Measurements from ENCODE around the gene PTPN9. TPM values are rescaled to one million over a fixed set of nuclear protein-coding genes. Genes with fewer than 3 reads are reported as not detected.
"Not testable (repeated sequence)": the region's sequence is repeated elsewhere in the genome, so short reads cannot be mapped to it uniquely, and the experiment has no call there.

PTPN9 gene
- total RNA-seq, 8 experiments from 2014 or later, result 15.4 to 36.8 (median 20.6) TPM

GRCh38 chr15:75480463-75480862, 98.7 kb downstream of the PTPN9 start:
- in situ Hi-C loops (cut with MboI; ENCODE audit: low pct_unique_long_range_greater_than_20kb in 2 of 9, low sequenced_read_pairs in 9 of 9, unreplicated experiment in 9 of 9); H3K27ac ChIP-seq; ATAC-seq (replicated peaks in 6 of 8); H3K4me1 ChIP-seq (replicated peaks in 1 of 2); H3K4me3 ChIP-seq: not testable (repeated sequence)
- 100% methylated on average over 2 to 3 of the region's 54 CpGs; no CpG with 5 or more reads in 8 of the 10 experiments for WGBS, 10 experiments

- Histone ChIP-seq H3K4me1 (replicated peaks in 1 of 2) (no peaks in the 10 kb centered on the region), H3K27ac (no peak overlapping the region), H3K4me3 (no peak overlapping the region)
- no peak for ATAC-seq (replicated peaks in 6 of 8)
- in situ Hi-C loops (cut with MboI; ENCODE audit: low pct_unique_long_range_greater_than_20kb in 2 of 9, low sequenced_read_pairs in 9 of 9, unreplicated experiment in 9 of 9), result no loop called here
- 75 to 100% (median 100%) methylated on average over 1 to 2 of the region's 2 CpGs; no CpG with 5 or more reads in 2 of the 10 experiments for WGBS, 10 experiments
Observed at GRCh38 chr15:75479670-75480069, 99.4 kb downstream of the PTPN9 start.

- WGBS, 10 experiments, result 80 to 100% (median 100%) methylated on average over 1 to 5 of the region's 5 CpGs; no CpG with 5 or more reads in 1 of the 10 experiments
- in situ Hi-C loops (cut with MboI; ENCODE audit: low pct_unique_long_range_greater_than_20kb in 2 of 9, low sequenced_read_pairs in 9 of 9, unreplicated experiment in 9 of 9); ATAC-seq (replicated peaks in 6 of 8); H3K4me3 ChIP-seq; H3K4me1 ChIP-seq (replicated peaks in 1 of 2); H3K27ac ChIP-seq: not testable (repeated sequence)
Observed at GRCh38 chr15:75477094-75477493, 102.0 kb downstream of the PTPN9 start.

GRCh38 chr15:75468913-75469598, 110.1 kb downstream of the PTPN9 start:
- ATAC-seq (replicated peaks in 6 of 8), result peak in 2 of 8 experiments; percentile 33 to 66
- in situ Hi-C loops (cut with MboI; ENCODE audit: low pct_unique_long_range_greater_than_20kb in 2 of 9, low sequenced_read_pairs in 9 of 9, unreplicated experiment in 9 of 9), result no loop called here
- 67 to 100% (median 95%) methylated on average over 1 to 2 of the region's 2 CpGs; no CpG with 5 or more reads in 6 of the 10 experiments for WGBS, 10 experiments

GRCh38 chr15:75460646-75461045, 118.5 kb downstream of the PTPN9 start:
- no peak overlapping the region for H3K27ac ChIP-seq
- 40 to 100% (median 79%) methylated on average over 1 to 2 of the region's 4 CpGs; no CpG with 5 or more reads in 4 of the 10 experiments for WGBS, 10 experiments
- no peak for ATAC-seq (replicated peaks in 6 of 8)
- peaks cover 2 to 7% of the 10 kb centered on the region in 2 donors for H3K4me1 ChIP-seq (replicated peaks in 1 of 2)
- H3K4me3 ChIP-seq, result no peak overlapping the region
- in situ Hi-C loops (cut with MboI; ENCODE audit: low pct_unique_long_range_greater_than_20kb in 2 of 9, low sequenced_read_pairs in 9 of 9, unreplicated experiment in 9 of 9), result no loop called here

More at GRCh38 chr15:75468913-75469598, 110.1 kb downstream of the PTPN9 start:
- Histone ChIP-seq H3K4me3 (no peak overlapping the region), H3K27ac (no peak overlapping the region), H3K4me1 (replicated peaks in 1 of 2) (no peaks in the 10 kb centered on the region)

GRCh38 chr15:75459581-75459980, 119.5 kb downstream of the PTPN9 start:
- in situ Hi-C loops (cut with MboI; ENCODE audit: low pct_unique_long_range_greater_than_20kb in 2 of 9, low sequenced_read_pairs in 9 of 9, unreplicated experiment in 9 of 9), result no loop called here
- 0 to 100% (median 100%) methylated on average over 1 of the region's 1 CpG; no CpG with 5 or more reads in 5 of the 10 experiments for WGBS, 10 experiments
- no peak overlapping the region for H3K27ac ChIP-seq
- H3K4me3 ChIP-seq, result no peak overlapping the region
- ATAC-seq (replicated peaks in 6 of 8), result no peak
- H3K4me1 ChIP-seq (replicated peaks in 1 of 2), result peaks cover 2 to 7% of the 10 kb centered on the region in 2 donors

GRCh38 chr15:75456710-75457109, 122.4 kb downstream of the PTPN9 start:
- in situ Hi-C loops (cut with MboI; ENCODE audit: low pct_unique_long_range_greater_than_20kb in 2 of 9, low sequenced_read_pairs in 9 of 9, unreplicated experiment in 9 of 9), result no loop called here
- Histone ChIP-seq H3K4me1 (replicated peaks in 1 of 2) (peaks cover 1 to 3% of the 10 kb centered on the region in 2 donors), H3K4me3 (peak overlapping the region in 1 of 5 donors; percentile 99), H3K27ac (no peak overlapping the region)
- ATAC-seq (replicated peaks in 6 of 8), result no peak
- 15 to 72% (median 41%) methylated on average over 1 to 5 of the region's 6 CpGs; no CpG with 5 or more reads in 2 of the 10 experiments for WGBS, 10 experiments

GRCh38 chr15:75455982-75456531, 123.1 kb downstream of the PTPN9 start:
- peak overlapping the region; percentile 78 to 99 (median 91) for H3K4me3 ChIP-seq
- peaks cover 0 to 3% of the 10 kb centered on the region in 2 donors for H3K4me1 ChIP-seq (replicated peaks in 1 of 2)
- 0 to 17% (median 3%) methylated on average over 1 to 17 of the region's 24 CpGs; no CpG with 5 or more reads in 1 of the 10 experiments for WGBS, 10 experiments
- H3K27ac ChIP-seq, result no peak overlapping the region
- in situ Hi-C loops (cut with MboI; ENCODE audit: low pct_unique_long_range_greater_than_20kb in 2 of 9, low sequenced_read_pairs in 9 of 9, unreplicated experiment in 9 of 9), result no loop called here
- ATAC-seq (replicated peaks in 6 of 8), result peak in 1 of 8 experiments; percentile 0

GRCh38 chr15:75455424-75455981, 123.6 kb downstream of the PTPN9 start:
- Histone ChIP-seq H3K4me3 (peak overlapping the region; percentile 78 to 99 (median 91)), H3K4me1 (replicated peaks in 1 of 2) (peaks cover 0 to 3% of the 10 kb centered on the region in 2 donors), H3K27ac (peak overlapping the region in 1 of 2 donors; percentile 83)
- 0% methylated on average over 2 to 15 of the region's 48 CpGs; no CpG with 5 or more reads in 6 of the 10 experiments for WGBS, 10 experiments
- peak in 4 of 8 experiments; percentile 3 to 5 (median 4) for ATAC-seq (replicated peaks in 6 of 8)
- in situ Hi-C loops (cut with MboI; ENCODE audit: low pct_unique_long_range_greater_than_20kb in 2 of 9, low sequenced_read_pairs in 9 of 9, unreplicated experiment in 9 of 9), result no loop called here

- peak in 6 of 8 experiments; percentile 0 for ATAC-seq (replicated peaks in 6 of 8)
Observed at GRCh38 chr15:75454471-75455378, 124.4 kb downstream of the PTPN9 start.

GRCh38 chr15:75453703-75454470, 125.2 kb downstream of the PTPN9 start:
- Histone ChIP-seq H3K27ac (peak overlapping the region; percentile 80 to 83), H3K4me3 (peak overlapping the region; percentile 78 to 99 (median 91)), H3K4me1 (replicated peaks in 1 of 2) (peaks cover 0 to 3% of the 10 kb centered on the region in 2 donors)
- 0 to 1% (median 0%) methylated on average over 4 to 15 of the region's 57 CpGs; no CpG with 5 or more reads in 4 of the 10 experiments for WGBS, 10 experiments
- peak; percentile 19 to 42 (median 33) for ATAC-seq (replicated peaks in 6 of 8)
- in situ Hi-C loops (cut with MboI; ENCODE audit: low pct_unique_long_range_greater_than_20kb in 2 of 9, low sequenced_read_pairs in 9 of 9, unreplicated experiment in 9 of 9), result no loop called here

More at GRCh38 chr15:75454471-75455378, 124.4 kb downstream of the PTPN9 start:
- no CpG with 5 or more reads among the region's 116 CpGs for WGBS, 10 experiments
- in situ Hi-C loops (cut with MboI; ENCODE audit: low pct_unique_long_range_greater_than_20kb in 2 of 9, low sequenced_read_pairs in 9 of 9, unreplicated experiment in 9 of 9), result no loop called here
- H3K4me1 ChIP-seq (replicated peaks in 1 of 2), result peaks cover 0 to 3% of the 10 kb centered on the region in 2 donors
- peak overlapping the region; percentile 78 to 99 (median 91) for H3K4me3 ChIP-seq
- peak overlapping the region; percentile 80 to 83 for H3K27ac ChIP-seq

Measured in motor neuron (in vitro differentiated cells).